MM.1S (cell line): ENCODE measurements around the gene ARHGAP26.

Experiments used
- DNase-seq: peaks from one replicate; pipeline ENCODE4 v3.0.0-alpha.2; 2015
- H2AFZ ChIP-seq: fragments of 300-600 bp; sonication (generic); 2 replicates; pipeline ENCODE4 v1.6.0; 2016; ENCODE audit warnings: antibody characterized with exemption, low read length
- H3F3A ChIP-seq: fragments of 300-600 bp; sonication (generic); 2 replicates; pipeline ENCODE4 v1.6.1; 2016; ENCODE audit warnings: mild to moderate bottlenecking, antibody characterized with exemption, low read length, moderate library complexity, mixed read lengths; ENCODE audit not compliant: insufficient read depth
- H3K27ac ChIP-seq: fragments of 300-600 bp; sonication (generic); 2 replicates; pipeline ENCODE4 v1.5.1; 2016; ENCODE audit warnings: mild to moderate bottlenecking, low read length
- H3K27me3 ChIP-seq: fragments of 300-600 bp; sonication (generic); replicated peaks from 2 replicates; pipeline ENCODE4 v1.6.0; 2016; ENCODE audit warnings: low read length; ENCODE audit not compliant: insufficient read depth
- H3K36me3 ChIP-seq: fragments of 300-600 bp; sonication (generic); replicated peaks from 2 replicates; pipeline ENCODE4 v1.6.1; 2016; ENCODE audit warnings: mild to moderate bottlenecking, low read length, mixed read lengths; ENCODE audit not compliant: insufficient read depth
- H3K4me1 ChIP-seq: fragments of 300-600 bp; sonication (generic); 2 replicates; pipeline ENCODE4 v1.6.1; 2016; ENCODE audit warnings: low read length, mixed read lengths
- H3K4me2 ChIP-seq: fragments of 300-600 bp; sonication (generic); 2 replicates; pipeline ENCODE4 v1.6.0; 2016; ENCODE audit warnings: low read depth, low read length
- H3K4me3 ChIP-seq: fragments of 300-600 bp; sonication (generic); 2 replicates; pipeline ENCODE4 v1.5.1; 2016; ENCODE audit warnings: low read length, mixed read lengths
- H3K79me2 ChIP-seq: fragments of 300-600 bp; sonication (generic); 2 replicates; pipeline ENCODE4 v1.6.1; 2016; ENCODE audit warnings: mixed run types, low read length, mixed read lengths
- H3K9ac ChIP-seq: fragments of 300-600 bp; sonication (generic); 2 replicates; pipeline ENCODE4 v1.6.1; 2016; ENCODE audit warnings: low read length, mixed read lengths
- H3K9me2 ChIP-seq: fragments of 300-600 bp; sonication (generic); replicated peaks from 2 replicates; pipeline ENCODE4 v1.6.1; 2016; ENCODE audit warnings: mild to moderate bottlenecking, low read length, mixed read lengths; ENCODE audit not compliant: insufficient read depth
- H3K9me3 ChIP-seq: fragments of 300-600 bp; sonication (generic); replicated peaks from 2 replicates; pipeline ENCODE4 v1.6.1; 2016; ENCODE audit warnings: mild to moderate bottlenecking, low read length, mixed read lengths; ENCODE audit not compliant: insufficient read depth
- H4K20me1 ChIP-seq: fragments of 300-600 bp; sonication (generic); 2 replicates; pipeline ENCODE4 v1.6.1; 2016; ENCODE audit warnings: mild to moderate bottlenecking, low read length, moderate library complexity, mixed read lengths; ENCODE audit not compliant: insufficient read depth
- CTCF ChIP-seq: fragments of 300-600 bp; sonication (generic); IDR thresholded peaks from 2 replicates; pipeline ENCODE4 v1.5.1; 2016; ENCODE audit warnings: antibody characterized with exemption, low read length, mixed read lengths
- EZH2 ChIP-seq: fragments of 300-600 bp; sonication (generic); optimal IDR thresholded peaks from 2 replicates; pipeline ENCODE3; 2017; ENCODE audit warnings: low read depth, mild to moderate bottlenecking, antibody characterized with exemption, low read length, mixed read lengths
- EZH2phosphoT487 ChIP-seq: fragments of 300-600 bp; sonication (generic); IDR thresholded peaks from 2 replicates; pipeline ENCODE4 v1.6.1; 2018; ENCODE audit warnings: antibody characterized with exemption, low read length

The ARHGAP26 gene

GRCh38 chr5:143074414-143074996, 304.3 kb downstream of the ARHGAP26 start:
- Histone ChIP-seq H3K36me3 (no peaks in the 10 kb centered on the region), H3K9me3 (no peaks in the 10 kb centered on the region), H3K27ac (no peak overlapping the region), H4K20me1 (no peaks in the 10 kb centered on the region), H2AFZ (no peak overlapping the region), H3K27me3 (no peaks in the 10 kb centered on the region), H3K4me2 (no peak overlapping the region), H3K4me1 (no peaks in the 10 kb centered on the region), H3K9me2 (no peaks in the 10 kb centered on the region), H3K79me2 (no peaks in the 10 kb centered on the region), H3F3A (no peaks in the 10 kb centered on the region), H3K4me3 (no peak overlapping the region), H3K9ac (no peak overlapping the region)
- TF ChIP-seq CTCF = no peak
- TF ChIP-seq EZH2 = no peak
- TF ChIP-seq EZH2phosphoT487 = no peak
- no peak for DNase-seq

- Histone ChIP-seq H4K20me1 (no peaks in the 10 kb centered on the region), H3F3A (no peaks in the 10 kb centered on the region), H3K9me2 (no peaks in the 10 kb centered on the region), H3K27me3 (no peaks in the 10 kb centered on the region), H2AFZ (no peak overlapping the region), H3K27ac (no peak overlapping the region), H3K4me1 (no peaks in the 10 kb centered on the region), H3K9ac (no peak overlapping the region), H3K36me3 (no peaks in the 10 kb centered on the region), H3K79me2 (no peaks in the 10 kb centered on the region), H3K9me3 (no peaks in the 10 kb centered on the region), H3K4me3 (no peak overlapping the region), H3K4me2 (no peak overlapping the region)
- no peak for DNase-seq
- no peak for TF ChIP-seq EZH2
- TF ChIP-seq CTCF = no peak
- no peak for TF ChIP-seq EZH2phosphoT487
Measured at GRCh38 chr5:143076377-143076776, 306.2 kb downstream of the ARHGAP26 start.

- Histone ChIP-seq H3K9ac (no peak overlapping the region), H3K9me2 (no peaks in the 10 kb centered on the region), H3K4me1 (no peaks in the 10 kb centered on the region), H3K27me3 (no peaks in the 10 kb centered on the region), H3K4me2 (no peak overlapping the region), H2AFZ (no peak overlapping the region), H3F3A (no peaks in the 10 kb centered on the region), H3K4me3 (no peak overlapping the region), H3K27ac (no peak overlapping the region), H3K36me3 (no peaks in the 10 kb centered on the region), H3K79me2 (no peaks in the 10 kb centered on the region), H3K9me3 (no peaks in the 10 kb centered on the region), H4K20me1 (no peaks in the 10 kb centered on the region)
- TF ChIP-seq EZH2phosphoT487 (no peak), CTCF (no peak), EZH2 (no peak)
- no peak for DNase-seq
Measured at GRCh38 chr5:143077453-143078103, 307.4 kb downstream of the ARHGAP26 start.
